Activated CD4-positive, alpha-beta T cell treated with anti-CD3 and anti-CD28 coated beads, Interleukin-2, amount 50 U/mL, for 1 hour (primary cell): ENCODE data around the gene EML2.

Experiments used
- DNase-seq: peaks from one replicate; pipeline ENCODE4 v3.0.0-alpha.2; 2020

The EML2 gene

DNA sequence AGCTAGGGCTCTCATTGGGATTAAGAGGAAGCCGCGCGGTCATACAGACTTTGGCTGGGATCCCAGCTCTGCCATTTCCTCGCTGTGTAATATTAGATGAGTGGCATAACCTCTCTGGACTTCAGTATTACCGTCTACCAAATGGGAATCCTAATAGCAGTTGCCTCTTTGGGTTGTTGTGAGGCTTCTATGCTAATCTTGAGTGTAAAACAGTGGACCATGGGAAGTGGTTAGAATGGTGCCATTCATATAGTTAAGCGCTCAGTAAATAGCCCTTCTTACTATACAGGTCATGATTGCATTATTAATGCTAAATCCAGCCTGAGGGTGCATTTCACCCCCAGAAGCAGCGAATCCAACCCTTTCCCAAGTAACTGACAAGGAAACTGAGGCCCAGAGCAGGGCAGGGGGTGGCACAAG, 54.0 kb downstream of the EML2 start:
- DNase-seq, result no peak

GRCh38 chr19:45584332-45585157, 54.7 kb downstream of the EML2 start, which contains the start of gene OPA3:
TSS of gene OPA3 (minus strand) at chr19:45584802. CDS start at chr19:45584764, 38 bp downstream.
- peak; percentile 99 for DNase-seq

- DNase-seq, result no peak
Measured at GRCh38 chr19:45581576-45581975, 57.6 kb downstream of the EML2 start.

DNA sequence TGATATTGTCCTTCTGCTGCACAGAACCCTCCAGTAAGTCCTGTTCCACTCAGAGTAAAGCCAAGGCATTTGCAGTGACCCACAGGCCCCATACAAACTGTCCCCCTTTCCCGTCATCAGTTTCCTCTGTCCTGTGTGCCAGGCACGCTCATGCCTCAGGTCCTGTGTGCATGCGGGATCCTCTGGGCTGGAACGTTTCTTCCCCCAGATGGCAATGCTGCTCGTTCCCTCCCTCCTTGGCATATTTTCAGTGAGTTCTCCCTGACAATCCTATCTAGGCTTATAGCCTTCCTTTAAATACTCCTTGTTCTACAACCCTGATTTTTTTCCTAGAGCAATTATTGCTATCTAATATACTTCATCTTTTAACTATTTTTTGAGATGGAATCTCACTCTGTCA, 60.3 kb downstream of the EML2 start:
- DNase-seq, result no peak

DNA sequence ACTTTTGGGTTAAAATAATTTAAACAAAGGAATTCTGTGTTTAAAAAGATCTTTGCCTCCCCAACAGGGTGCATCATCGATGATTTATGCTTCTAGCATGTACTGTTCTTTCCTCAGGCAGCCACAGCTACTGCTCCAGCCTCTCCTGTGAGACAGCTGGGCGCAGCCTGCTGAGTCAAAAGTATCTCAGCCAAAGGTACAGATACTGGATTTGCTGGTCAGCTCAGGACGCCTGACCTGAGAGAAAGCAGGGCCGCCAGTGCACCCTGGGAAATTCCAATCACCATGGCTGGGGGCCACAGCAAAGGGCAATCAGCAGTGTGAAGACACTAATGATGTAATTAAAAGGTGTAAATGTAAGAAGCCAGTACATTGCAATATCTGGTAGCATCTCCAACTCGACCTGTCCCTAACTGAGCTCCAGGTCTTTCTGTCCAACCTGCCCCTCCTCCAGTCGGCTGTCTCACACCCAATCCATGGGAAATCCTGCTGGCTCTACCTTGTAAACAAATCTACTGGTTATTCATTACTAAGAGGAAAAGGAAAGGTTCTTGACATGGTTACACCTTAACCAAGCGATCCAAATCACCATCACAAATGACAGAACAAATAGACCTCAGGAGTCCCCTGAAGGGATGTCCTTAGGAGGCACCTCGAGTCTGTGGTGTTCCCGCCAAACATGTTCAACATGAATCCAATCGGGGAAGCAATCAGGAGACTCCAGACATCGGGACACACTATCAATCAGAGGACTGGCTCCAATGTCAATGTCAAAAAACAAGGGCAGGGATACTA, 61.9 kb downstream of the EML2 start:
- DNase-seq, result no peak

- DNase-seq, result no peak
Measured at GRCh38 chr19:45576682-45577081, 62.5 kb downstream of the EML2 start.

GRCh38 chr19:45575216-45575615, 64.0 kb downstream of the EML2 start:
- DNase-seq, result no peak

GRCh38 chr19:45574526-45574925, 64.7 kb downstream of the EML2 start:
- no peak for DNase-seq

GRCh38 chr19:45571457-45572220, 67.6 kb downstream of the EML2 start:
- DNase-seq, result no peak

GRCh38 chr19:45569619-45570421, 69.4 kb downstream of the EML2 start:
- DNase-seq, result peak; percentile 53

- DNase-seq, result no peak
Measured at GRCh38 chr19:45568732-45569131, 70.5 kb downstream of the EML2 start.

DNA sequence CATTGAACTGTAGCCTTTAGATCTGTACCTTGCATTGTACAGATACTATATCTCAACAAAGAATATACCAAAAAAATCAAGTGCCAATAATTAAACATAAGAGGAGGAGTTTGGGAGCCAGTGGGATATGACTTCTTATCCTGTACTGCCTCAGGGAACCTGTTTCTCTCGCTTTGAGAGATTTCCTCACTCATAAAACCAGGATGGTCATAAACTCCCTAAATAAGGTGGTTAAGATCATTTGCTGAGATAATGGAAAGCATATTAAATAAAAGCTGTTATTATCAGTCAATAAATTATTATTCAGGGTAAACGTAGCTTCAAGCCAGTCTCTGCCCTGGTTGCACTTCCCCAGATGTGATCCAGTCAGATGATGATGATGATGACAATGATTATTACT, 71.6 kb downstream of the EML2 start:
- no peak for DNase-seq

- no peak for DNase-seq
Measured at GRCh38 chr19:45564131-45564780, 74.9 kb downstream of the EML2 start.

DNA sequence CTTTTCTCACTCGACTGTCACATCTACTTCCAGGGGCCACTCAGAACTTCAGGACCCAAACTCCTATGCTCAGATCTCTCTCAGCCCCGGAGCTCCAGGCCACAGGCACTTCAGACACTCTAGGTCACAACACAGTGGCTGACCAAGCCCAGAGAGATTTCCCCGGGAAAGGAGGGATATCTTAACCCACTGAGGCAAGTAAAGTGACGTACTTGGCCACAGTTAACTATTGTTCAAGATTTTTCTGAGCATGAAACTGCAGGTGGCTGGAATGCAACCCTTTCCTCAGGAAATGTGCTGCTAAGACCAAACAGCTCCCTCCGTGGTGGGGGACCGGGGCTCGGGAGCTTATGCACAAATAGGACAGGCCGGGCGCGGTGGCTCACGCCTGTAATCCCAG, 78.5 kb downstream of the EML2 start:
- DNase-seq, result no peak

GRCh38 chr19:45560038-45560437, 79.2 kb downstream of the EML2 start:
- DNase-seq, result no peak
